Activated CD4-positive, alpha-beta T cell treated with anti-CD3 and anti-CD28 coated beads, Interleukin-2, amount 50 U/mL, for 24 hours (primary cell): ENCODE measurements around the gene ARFGAP1.

Experiments used
- DNase-seq, 2 donors: peaks; one replicate each; pipeline ENCODE4 v3.0.0-alpha.2; 2020; ENCODE audit warnings: low read depth in 1 of 2, low spot score in 1 of 2

The ARFGAP1 gene

DNA sequence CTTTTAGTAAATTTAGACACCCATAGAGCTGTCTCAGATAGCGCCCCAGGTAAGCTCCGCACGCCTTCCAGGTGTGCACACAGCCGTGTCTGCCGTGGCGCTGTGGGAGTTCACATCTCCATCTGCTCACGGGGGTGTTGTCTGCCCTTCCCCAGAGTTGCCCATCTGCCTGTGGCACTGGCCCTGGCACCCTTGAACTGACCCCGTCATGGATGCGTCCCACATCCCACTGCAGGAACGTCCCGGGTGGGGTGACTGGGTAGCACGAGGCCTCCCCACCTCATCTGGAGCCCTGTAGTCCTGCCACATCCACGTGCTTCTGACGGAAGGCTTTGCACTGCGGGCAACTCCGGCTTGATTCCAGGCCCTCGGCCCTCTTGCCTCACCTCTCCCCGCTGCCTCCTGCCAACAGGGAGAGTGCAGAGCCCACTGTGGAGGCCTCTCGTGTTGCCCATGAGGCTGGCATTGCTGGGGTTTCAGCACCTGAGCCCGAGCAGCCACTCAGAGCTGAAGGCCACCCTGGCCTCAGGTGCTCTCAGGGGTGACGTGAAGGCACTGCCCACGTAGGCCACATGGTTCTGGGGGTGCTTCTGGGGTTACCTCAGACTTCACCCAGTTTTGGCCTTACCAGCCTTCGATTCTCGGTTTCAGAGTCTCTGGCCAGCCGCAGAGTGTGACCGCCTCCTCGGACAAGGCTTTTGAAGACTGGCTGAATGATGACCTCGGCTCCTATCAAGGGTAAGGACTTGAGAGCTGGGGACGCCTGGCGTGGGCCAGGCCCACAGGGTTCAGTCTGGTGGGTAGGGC, 5.1 kb downstream of the ARFGAP1 start:
- DNase-seq: no peak

DNA sequence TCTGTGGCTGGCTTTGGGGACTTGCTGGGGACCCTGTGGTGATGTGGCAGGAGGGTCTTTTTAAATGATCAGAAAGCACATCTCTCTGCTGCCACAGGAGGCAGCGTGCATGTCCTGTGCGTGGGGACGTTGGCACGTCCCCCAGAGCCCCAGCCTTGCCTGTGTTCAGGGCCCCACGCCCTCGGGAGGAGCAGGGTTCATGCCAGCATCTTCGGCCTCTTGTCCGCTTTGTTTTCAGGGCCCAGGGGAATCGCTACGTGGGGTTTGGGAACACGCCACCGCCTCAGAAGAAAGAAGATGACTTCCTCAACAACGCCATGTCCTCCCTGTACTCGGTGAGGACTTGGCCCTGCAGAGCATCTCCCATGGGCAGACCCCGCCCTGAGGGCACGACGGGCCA, 6.0 kb downstream of the ARFGAP1 start:
- DNase-seq: no peak

DNA sequence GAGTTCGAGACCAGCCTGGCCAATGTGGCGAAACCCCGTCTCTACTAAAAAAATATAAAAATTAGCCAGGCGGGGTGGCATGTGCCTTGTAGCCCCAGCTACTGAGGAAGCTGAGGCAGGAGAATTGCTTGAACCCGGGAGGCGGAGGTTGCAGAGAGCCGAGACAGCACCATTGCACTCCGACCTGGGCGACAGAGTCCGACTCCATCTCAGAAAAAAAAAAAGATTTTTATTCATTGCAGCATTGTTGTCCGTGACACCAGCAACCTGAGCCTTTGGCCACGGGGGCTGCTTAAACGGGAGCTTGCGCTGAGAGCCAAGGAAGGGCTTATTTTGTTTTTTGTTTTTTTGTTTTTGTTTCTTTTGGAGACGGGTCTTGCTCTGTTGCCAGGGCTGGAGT, 7.3 kb downstream of the ARFGAP1 start:
- no peak for DNase-seq

DNA sequence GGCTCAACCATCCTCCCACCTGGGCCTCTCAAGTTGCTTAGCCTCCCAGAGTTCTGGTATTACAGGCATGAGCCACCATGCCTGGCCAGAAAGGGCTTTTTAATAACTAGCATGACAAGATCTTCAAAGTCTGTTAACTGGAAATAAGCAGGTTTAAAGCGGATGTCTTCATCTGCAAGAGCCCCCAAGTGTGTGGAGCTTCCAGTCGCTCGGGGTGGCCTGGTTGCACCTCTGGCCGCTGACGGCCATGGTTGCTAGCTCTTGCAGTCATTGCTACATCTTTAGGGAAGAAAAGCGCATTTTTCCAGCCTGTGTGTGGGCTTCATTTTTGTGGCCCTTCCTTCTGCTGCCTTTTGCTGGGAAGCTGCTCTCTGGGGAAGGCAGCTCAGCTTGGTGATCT, 7.8 kb downstream of the ARFGAP1 start:
- no peak for DNase-seq

DNA sequence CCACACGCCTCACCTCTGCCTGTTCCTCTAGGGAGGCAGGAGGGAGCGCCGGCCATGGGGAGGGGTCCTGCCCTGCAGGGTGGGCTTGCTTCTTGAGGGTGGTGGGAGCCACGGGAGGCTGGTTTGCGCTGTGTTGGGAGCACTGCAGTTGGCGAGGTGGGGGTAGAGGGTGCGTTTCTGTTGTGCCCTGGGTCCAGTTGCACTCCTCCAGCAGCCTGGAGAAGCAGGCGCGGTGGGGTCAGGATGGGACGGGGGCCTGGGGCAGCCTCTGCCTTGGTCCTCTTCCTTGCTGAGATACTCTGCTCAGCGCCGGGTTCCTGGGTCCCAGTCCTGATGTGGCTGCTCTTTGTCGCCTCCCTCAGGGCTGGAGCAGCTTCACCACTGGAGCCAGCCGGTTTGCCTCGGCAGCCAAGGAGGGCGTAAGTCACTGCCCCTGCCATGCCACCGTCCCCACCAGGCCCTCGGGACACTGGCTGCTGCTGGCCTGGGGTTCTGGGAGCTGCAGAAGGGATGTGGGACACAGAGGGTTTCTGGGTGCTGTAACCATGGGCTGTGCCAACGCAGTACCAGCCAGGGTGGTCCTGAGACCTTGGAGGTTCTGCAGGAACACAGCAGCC, 8.4 kb downstream of the ARFGAP1 start:
- DNase-seq: no peak

DNA sequence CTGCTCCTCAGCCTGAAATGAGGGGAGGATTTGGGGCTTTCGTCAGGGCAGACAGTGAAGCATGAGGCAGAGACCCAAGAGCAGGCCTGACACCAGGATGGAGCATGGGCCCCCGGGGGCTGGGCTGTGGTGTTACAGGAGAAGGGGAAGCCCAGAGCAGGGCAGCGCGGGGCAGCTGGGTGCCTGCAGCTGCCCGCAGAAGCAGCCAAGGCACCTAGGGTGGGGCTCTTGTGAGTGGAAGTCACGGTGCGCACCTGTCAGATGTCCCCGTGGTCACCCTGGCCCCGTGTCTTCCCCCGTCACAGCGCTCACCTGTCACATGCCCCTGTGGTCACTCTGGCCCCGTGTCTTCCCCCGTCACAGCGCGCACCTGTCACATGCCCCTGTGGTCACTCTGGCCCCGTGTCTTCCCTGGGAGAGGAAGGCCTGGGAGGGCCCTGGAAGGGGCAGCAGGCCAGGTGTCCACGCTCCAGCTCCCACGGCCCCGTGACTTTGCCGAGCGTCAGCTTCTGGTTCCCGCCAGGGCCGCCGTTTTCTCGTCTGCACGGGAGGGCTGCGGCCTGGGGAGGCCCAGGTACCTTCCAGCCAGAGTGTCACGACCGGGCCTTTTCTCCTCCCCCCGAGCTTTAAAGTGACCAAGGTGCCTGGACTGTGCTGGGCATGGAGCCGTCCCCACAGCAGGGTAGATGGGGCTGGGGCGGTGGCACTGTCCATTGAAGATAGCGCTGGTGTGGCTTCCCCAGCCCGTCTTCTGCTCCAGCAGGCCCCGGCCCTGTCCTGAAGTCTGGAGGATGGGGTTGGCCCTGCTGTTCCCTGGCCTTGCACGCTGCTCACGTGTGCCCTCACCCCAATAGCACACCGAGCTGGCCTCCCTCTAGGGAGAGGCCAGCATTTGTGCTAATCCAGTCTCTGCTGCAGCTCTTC, 9.4 kb downstream of the ARFGAP1 start:
- no peak for DNase-seq

DNA sequence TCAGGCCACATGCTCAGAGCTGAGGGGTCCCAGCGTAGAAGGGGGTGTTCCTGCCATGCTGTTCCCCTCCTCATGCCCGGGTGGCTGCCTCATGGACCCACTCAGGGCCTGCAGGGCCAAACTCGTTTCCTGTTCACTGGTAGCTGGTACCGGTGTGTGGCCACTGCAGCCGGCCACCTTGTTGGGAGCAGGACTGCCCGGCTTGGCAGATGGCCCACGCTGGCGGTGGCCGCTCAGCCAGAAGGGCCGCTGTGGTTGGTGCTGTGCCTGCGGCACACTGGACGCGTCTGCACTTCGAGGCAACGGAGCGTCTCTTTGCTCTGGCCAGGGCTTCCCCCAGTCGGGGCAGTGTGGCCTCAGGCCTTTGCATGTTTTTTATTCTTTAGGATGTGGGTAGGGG, 10.3 kb downstream of the ARFGAP1 start:
- DNase-seq: no peak

DNA sequence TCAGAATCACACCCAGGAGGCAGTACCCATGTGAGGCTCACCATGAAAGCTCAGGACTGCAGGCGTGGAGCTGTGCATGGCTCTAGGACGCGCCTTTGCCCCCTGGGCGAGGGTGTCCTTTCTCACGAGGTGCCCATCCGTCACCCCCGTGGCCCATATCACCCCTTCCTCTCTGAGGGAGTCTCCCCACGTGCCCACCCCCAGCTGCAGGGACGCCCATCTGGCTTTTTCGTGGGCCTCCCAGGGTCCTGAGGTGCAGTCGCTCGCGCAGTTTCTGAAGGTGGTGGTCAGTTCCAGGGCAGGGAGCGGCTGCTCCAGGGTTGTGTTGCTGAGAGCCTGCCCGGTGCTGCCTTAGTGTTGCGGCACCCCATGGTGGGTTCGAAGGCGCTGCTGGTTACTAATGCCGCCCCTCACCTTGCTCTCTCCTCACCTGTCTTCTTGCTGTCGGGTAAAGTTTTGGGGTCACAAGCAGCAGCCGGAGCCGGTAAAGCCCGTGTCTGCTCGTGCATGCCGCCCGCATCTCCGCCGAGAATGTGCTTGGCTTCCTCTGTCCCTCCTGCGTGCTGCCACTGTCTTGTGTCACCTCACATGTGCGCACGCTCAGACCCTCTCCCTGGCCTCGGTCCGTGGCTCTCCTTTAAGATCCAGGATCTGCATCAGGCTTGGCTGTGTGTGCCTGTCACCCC, 10.9 kb downstream of the ARFGAP1 start:
- no peak for DNase-seq

DNA sequence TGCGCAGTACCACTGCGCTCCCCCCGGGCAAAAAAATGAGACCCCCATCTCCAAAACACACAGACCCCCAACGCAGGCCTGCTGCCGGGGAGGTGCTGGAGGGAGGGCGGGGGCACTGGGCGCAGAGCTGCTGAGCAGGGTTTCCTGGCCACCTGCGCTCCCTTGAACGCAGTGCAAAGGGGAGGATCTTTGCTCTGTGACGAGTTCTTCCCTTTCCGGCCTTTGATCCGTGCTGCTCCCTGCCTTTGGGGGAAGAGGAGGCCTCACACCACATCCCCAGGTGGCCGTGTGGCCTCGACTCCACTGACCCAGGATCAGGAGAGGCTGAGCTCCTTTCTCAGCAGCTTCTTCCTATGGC, 11.4 kb downstream of the ARFGAP1 start:
- DNase-seq: no peak

DNA sequence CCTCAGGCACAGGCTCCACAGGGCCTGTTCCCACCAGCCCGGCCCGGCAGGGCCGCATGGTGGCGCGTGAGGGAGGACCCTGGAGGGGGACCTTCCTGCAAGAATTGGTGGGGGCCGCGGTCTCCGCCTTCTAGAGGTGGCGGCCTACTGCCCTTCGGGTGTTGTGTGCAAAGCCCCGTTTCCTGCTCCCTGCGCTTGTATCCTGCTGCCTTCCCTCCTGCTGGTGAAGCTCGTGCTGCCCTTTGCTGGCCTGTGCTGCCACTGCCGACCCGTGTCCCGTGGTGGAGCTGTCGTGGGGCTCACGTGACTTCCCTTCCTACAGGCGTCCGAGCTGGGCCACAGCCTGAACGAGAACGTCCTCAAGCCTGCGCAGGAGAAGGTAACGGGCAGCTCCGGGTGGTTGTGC, 11.9 kb downstream of the ARFGAP1 start:
- no peak for DNase-seq

DNA sequence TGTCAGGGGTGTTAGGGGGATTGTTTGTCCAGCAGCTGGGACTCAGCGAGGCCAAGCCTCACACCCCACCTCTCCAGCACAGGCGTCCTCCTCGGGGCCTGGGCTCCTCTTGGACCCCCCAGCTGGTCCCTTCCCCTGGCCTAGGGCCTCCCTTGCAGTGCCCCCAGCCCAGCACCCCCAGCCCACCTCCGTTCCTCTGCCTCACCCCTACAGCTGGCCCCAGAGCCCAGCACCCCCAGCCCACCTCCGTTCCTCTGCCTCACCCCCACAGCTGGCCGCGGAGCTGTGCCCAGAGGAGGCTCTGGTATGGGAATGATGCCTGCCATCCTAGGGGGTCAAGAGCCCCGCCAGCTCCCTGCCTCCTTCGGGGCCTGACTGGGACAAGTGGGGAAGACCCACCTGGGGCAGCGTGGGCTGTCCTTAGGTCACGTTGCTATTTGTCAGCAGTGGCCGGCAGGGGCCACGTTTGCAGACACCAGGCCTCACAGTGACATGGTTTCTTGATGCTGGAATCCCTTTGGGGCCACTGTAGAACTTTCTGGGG, 12.4 kb downstream of the ARFGAP1 start:
- no peak for DNase-seq

DNA sequence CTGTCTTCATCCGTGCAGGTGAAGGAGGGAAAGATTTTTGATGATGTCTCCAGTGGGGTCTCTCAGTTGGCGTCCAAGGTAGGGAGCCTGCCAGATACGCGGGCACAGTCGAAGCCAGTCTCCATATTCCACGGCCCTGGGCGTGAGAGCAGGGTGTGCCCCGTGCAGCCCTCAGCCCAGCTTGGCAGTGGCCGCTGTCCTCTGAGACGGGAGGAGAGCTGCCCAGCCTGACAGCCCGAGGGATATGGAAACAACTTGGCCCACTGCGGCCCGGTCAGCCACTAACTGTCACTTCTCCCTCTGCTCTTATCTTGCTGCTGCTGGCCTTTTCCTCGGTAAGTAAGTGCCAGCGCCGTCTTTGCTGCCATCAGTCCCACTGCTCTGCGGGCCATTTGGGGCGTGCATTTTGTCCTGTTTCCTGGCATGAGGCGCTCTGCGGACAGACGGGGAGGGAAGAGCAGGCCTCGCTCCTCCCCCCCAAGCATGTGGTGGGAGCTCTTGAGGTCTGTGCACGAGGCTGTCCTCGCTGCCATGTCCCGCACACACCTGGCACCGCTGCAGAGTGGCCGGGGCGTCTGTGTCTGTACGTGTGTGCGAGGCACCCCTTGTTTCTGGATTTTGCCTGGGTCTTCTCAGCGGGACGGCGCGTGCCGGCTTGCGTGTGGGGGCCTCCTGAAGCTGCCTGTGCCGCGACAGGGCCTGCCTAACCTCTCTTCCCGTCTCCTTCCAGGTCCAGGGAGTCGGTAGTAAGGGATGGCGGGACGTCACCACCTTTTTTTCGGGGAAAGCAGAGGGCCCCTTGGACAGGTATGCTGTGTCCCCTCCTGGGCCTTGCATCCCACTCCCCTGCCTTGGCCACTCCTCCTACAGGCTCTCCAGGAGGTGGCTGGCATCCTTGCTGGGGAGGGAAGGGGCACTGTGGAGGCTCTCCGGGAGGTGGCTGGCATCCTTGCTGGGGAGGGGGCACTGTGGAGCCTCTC, 13.3 kb downstream of the ARFGAP1 start:
- no peak for DNase-seq

DNA sequence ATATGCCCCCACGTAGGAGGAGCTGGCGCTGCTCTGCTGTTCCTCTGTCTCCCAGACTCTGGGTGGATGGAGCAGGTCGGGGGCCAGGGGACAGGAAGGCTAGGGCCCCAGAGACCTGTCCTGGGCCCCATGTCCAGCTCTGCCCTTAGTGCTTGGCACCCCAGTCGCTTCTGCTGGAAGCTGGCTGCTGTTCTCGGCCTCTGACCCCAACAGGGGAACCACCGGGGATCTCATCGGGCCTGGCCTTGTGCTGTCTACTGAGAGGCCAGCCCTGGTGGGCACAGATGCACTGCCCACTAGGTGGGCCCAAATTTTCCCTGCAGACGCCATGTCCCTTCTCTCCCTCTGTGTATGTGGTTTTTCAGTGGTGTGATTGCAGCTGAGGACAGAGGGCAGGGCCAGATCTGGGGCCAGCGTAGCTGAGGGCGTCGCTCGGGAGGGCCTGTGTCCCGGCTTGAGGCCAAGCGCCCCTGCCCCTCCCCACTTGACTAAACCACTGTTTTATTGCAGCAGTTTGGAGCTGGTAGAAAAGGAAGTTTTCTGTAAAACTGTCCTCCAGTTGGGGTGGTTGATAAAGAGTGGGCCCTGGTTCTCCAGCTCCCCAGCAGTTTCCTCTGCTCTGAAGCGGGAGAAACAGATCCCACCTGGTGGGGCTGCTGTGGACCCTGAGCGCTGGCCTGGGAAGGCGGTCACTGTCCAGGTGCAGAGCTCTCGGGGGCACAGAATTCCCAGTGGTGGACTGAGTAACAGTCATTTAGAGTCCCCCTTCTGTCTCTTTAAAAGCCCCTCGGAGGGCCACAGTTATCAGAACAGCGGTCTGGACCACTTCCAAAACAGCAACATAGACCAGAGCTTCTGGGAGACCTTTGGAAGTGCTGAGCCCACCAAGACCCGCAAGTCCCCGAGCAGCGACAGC, 14.4 kb downstream of the ARFGAP1 start:
- no peak for DNase-seq

DNA sequence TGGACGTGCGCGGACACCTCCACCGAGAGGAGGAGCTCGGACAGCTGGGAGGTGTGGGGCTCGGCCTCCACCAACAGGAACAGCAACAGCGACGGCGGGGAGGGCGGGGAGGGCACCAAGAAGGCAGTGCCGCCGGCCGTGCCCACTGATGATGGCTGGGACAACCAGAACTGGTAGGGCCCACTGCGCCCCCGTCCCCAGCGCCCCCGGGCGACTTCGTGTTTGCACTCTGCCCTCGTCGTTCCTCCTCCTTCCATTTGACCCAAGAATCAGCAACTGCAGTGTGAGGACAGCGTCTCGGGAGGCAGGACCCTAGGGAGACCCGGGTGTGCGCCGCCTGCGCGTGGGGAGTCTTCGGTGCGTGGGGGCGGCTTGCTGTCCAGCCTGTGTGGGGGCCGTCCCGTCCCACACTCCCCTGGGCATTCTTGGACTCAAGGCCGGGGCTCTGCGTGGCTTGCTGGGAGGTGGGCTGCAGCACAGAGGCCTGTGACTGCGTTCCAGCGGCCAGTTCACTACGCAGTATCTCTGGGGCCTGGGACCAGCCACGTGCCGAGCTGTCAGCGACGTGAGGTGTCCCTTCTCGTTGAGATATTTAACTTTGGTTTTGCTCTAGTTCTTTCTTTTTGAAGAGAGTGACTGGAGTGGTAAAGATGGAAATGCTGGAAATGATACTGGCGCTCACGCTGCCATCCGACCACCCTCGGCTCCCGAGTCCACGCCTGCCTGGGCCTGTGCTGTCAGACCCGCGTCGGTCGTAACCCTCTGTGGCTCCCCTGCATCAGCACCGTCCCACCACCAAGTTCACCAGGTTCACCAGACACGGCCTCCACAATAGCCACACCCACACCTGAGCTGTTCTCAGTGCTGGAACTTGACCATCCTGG, 15.3 kb downstream of the ARFGAP1 start:
- DNase-seq: no peak

DNA sequence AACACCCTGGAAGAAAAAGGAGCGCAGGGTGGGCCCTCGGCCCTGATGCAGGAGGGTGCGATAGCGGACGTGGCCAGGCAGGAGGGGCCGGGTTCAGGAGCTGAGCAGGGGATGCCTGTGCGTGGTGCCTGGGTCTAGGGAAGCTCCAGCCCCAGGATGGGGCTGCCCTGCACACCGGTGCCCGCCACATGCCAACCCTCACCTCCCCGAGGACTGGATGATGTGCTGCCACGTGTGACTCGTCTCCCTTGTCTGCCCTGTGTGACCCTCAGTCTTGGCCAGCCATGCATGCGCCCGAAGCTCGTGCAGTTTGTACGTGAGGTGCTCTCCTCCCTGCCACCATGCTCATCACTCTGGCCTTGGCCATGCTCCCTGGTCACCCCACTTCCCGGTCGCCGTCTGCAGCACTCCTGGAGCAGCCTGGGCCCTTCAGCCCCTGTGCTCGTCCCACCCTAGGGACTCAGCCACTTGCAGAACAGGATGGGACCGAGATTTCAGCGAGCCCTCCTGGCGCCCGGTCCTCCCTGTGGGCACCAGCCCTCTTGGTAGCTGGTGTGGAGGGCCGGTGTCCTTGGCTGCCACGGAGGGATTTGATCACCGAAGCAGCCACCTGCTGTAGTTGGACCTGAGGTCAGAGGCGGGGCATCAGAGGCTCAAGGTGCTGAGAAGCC, 16.1 kb downstream of the ARFGAP1 start:
- no peak for DNase-seq

DNA sequence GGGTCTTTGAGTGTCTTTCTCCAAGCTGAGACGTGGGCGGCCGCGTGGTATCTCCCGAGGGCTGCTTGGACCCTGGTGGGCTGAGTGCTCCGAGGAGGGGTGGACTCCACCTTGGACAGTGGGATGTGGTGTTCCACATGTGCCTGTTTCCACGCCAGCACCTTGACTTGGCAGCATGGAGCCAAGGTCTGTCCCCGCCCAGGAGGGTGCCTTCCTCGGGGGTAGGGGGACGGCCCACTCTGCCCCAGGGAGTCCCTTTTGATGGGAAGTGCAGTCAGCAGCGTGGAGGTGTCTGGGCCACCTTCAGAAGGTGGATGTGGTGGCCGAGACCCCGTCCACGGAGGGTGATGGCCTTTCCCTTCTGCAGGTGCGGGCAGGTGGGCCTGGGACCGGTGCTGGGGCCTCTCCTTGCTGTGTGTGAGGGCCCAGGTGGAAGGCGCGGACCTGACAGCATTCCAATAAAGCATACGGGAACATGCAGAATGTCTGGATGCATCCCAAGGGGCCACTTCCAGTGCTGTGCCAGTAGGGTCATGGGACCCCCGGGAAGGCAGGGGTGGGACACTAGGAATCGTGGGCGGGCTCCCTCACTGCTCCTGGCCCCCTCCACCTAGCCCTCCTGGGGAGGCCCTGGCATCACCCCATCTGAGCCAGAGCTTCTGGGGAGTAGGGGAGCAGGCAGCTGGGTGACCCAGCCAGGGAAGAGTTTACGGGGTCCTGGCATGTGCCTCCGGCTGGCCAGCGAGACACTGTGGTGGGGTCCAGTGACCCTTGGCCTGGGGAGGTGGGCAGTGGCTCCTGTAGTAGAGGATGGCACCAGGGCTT, 16.9 kb downstream of the ARFGAP1 start:
- DNase-seq: no peak
